ENCODE results near the gene SH2D3A. TPM values are rescaled to one million over a fixed set of nuclear protein-coding genes. Genes with fewer than 3 reads are reported as not detected.

SH2D3A gene
- total RNA-seq, 1 experiment from 2014 or later: 43.4 TPM

DNA sequence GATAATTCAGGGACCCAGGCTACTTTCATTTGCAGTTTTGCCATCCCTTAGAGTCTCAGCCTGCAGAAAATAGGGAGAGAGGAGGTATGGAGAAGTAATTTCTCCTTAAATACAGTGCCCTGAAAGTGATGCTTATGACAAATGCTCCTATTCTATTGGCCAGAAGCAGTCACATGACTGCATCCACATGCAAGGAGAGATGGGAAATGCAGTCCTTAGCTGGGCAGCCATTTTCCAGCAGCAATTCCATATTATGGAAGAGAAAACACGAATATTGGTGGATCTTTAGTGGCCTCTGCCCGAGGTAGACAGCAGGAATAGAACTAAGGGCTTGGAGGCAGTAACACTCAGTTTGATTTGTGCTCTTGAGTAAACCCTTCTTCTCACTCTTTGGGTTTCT, 44.7 kb upstream of the SH2D3A start:
- no TSS peak for BruUV-seq (replicated peaks)
- 0 out of 2 replicates have a peak, but pooled peaks cover 3% of the 10 kb centered on the region for H3K9me2 ChIP-seq (ENCODE audit: insufficient read depth)
- H3K4me2 ChIP-seq: peak overlapping the region; percentile 26
- H3K36me3 ChIP-seq (ENCODE audit: low read depth): no peaks in the 10 kb centered on the region
- H3K27me3 ChIP-seq (ENCODE audit: insufficient read depth, low read depth): no peaks in the 10 kb centered on the region
- ChIA-PET POLR2A (ENCODE audit: unreplicated experiment) (interaction anchor here (0.6 kb wide), 1 partner anchor 272 kb away, joined by 4 read pairs; no protein-coding TSS in a partner anchor), CTCF (no interaction called here)
- H3K4me1 ChIP-seq (replicated peaks; ENCODE audit: insufficient read depth): peaks cover 9% of the 10 kb centered on the region
- no peaks in the 10 kb centered on the region for H4K20me1 ChIP-seq (ENCODE audit: insufficient read depth)
- TF ChIP-seq CTCF (conservative IDR thresholded peaks at IDR 0.05) (no peak), EZH2 (IDR thresholded peaks at IDR 0.05; ENCODE audit: low read depth) (no peak)
- peak overlapping the region; percentile 73; the same call in 1 of the 2 replicates for H2AFZ ChIP-seq
- H3K4me3 ChIP-seq: no peak overlapping the region
- H3K27ac ChIP-seq: no peak overlapping the region
- peaks cover 6% of the 10 kb centered on the region; the same call in 1 of the 2 replicates for H3F3A ChIP-seq (ENCODE audit: insufficient read depth, low read depth)
- DNase-seq: peak in 1 of 2 experiments; percentile 54
- H3K79me2 ChIP-seq (ENCODE audit: low read depth): no peaks in the 10 kb centered on the region
- no peaks in the 10 kb centered on the region for H3K9me3 ChIP-seq (ENCODE audit: insufficient read depth, low read depth)
- intact Hi-C loops (cut with micrococcal nuclease; ENCODE audit: unreplicated experiment): no loop called here

DNA sequence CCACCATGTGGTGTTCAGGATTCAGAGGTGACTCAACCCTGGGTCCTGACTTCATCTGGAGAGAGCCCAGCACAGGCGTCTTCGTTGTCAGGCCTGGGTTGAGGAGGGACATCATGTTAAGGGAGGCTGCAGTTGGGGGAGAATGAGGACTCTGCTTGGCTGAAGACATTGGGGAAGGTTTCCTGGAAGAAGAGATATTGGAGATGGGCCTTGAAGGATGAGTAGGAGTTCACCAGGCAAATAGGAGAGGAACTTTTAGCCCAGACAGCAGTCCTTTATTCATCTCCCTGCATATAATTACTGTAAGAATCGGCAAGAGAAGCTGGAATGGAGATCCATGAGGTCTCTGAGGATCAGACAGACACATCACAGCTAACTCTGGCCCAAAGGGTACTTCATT, 44.1 kb upstream of the SH2D3A start:
- H3K27ac ChIP-seq: no peak overlapping the region
- DNase-seq: no peak
- no peaks in the 10 kb centered on the region for H3K9me3 ChIP-seq (ENCODE audit: insufficient read depth, low read depth)
- H4K20me1 ChIP-seq (ENCODE audit: insufficient read depth): no peaks in the 10 kb centered on the region
- ChIA-PET POLR2A (ENCODE audit: unreplicated experiment) (no interaction called here), CTCF (no interaction called here)
- peaks cover 9% of the 10 kb centered on the region for H3K4me1 ChIP-seq (replicated peaks; ENCODE audit: insufficient read depth)
- BruUV-seq (replicated peaks): no TSS peak
- no peak for TF ChIP-seq CTCF (conservative IDR thresholded peaks at IDR 0.05)
- no peak for TF ChIP-seq EZH2 (IDR thresholded peaks at IDR 0.05; ENCODE audit: low read depth)
- intact Hi-C loops (cut with micrococcal nuclease; ENCODE audit: unreplicated experiment): no loop called here
- H3K79me2 ChIP-seq (ENCODE audit: low read depth): no peaks in the 10 kb centered on the region
- no peaks in the 10 kb centered on the region for H3K36me3 ChIP-seq (ENCODE audit: low read depth)
- no peak overlapping the region for H3K4me3 ChIP-seq
- H2AFZ ChIP-seq: peak overlapping the region; percentile 73; the same call in 1 of the 2 replicates
- H3F3A ChIP-seq (ENCODE audit: insufficient read depth, low read depth): peaks cover 6% of the 10 kb centered on the region; the same call in 1 of the 2 replicates
- H3K27me3 ChIP-seq (ENCODE audit: insufficient read depth, low read depth): no peaks in the 10 kb centered on the region
- no peak overlapping the region for H3K4me2 ChIP-seq
- H3K9me2 ChIP-seq (ENCODE audit: insufficient read depth): 0 out of 2 replicates have a peak, but pooled peaks cover 3% of the 10 kb centered on the region

GRCh38 chr19:6809262-6809661, 42.0 kb upstream of the SH2D3A start:
- no peak for DNase-seq
- intact Hi-C loops (cut with micrococcal nuclease; ENCODE audit: unreplicated experiment): no loop called here
- ChIA-PET CTCF (no interaction called here), POLR2A (ENCODE audit: unreplicated experiment) (interaction anchor here (0.5 kb wide), 1 partner anchor 161 kb away, joined by 5 read pairs; no protein-coding TSS in a partner anchor)
- Histone ChIP-seq H3K4me2 (no peak overlapping the region), H3K27ac (no peak overlapping the region), H3K4me3 (no peak overlapping the region), H2AFZ (no peak overlapping the region), H3K79me2 (ENCODE audit: low read depth) (no peaks in the 10 kb centered on the region), H3K4me1 (replicated peaks; ENCODE audit: insufficient read depth) (peaks cover 6% of the 10 kb centered on the region), H3F3A (ENCODE audit: insufficient read depth, low read depth) (peaks cover 6% of the 10 kb centered on the region; the same call in 1 of the 2 replicates), H3K36me3 (ENCODE audit: low read depth) (no peaks in the 10 kb centered on the region), H4K20me1 (ENCODE audit: insufficient read depth) (no peaks in the 10 kb centered on the region), H3K27me3 (ENCODE audit: insufficient read depth, low read depth) (no peaks in the 10 kb centered on the region), H3K9me3 (ENCODE audit: insufficient read depth, low read depth) (no peaks in the 10 kb centered on the region), H3K9me2 (ENCODE audit: insufficient read depth) (0 out of 2 replicates have a peak, but pooled peaks cover 3% of the 10 kb centered on the region)
- BruUV-seq (replicated peaks): no TSS peak
- TF ChIP-seq EZH2 (IDR thresholded peaks at IDR 0.05; ENCODE audit: low read depth) (no peak), CTCF (conservative IDR thresholded peaks at IDR 0.05) (no peak)

Data from PC-9 (cell line).